Measurements from ENCODE around the gene LRRC53. TPM values are rescaled to one million over a fixed set of nuclear protein-coding genes. Genes with fewer than 3 reads are reported as not detected.

LRRC53 gene
- total RNA-seq, 1 experiment from 2014 or later: not detected

Other genes with a start within 250 kb of the LRRC53 start
- gene ERICH3, start 161.2 kb upstream of the LRRC53 start, total RNA-seq (2014; rRNA removed; shearing (Covaris generic); ENCODE audit: low replicate concordance): not detected in 2 replicates
- 150 and 197 TPM in 2 replicates for gene CRYZ, start 220.4 kb upstream of the LRRC53 start, total RNA-seq (2014; rRNA removed; shearing (Covaris generic); ENCODE audit: low replicate concordance)
- gene TYW3, start 220.5 kb upstream of the LRRC53 start, total RNA-seq (2014; rRNA removed; shearing (Covaris generic); ENCODE audit: low replicate concordance): 10.0 and 13.7 TPM in 2 replicates

Measured in Caki2 (cell line).